IMR-90 (cell line): ENCODE data around the gene HRH1. TPM values are rescaled to one million over a fixed set of nuclear protein-coding genes. Genes with fewer than 3 reads are reported as not detected.
A peak's percentile ranks its signal among the peaks of the same experiment; 100 is the strongest.

Source experiments
- ATAC-seq: fragments of 200-7000 bp; cut with Tn5 transposase; 2 replicates; pipeline ENCODE4 v1.9.1; 2020; ENCODE audit warnings: low read depth, mild to moderate bottlenecking, moderate library complexity
- BruUV-seq: library from RNA; stranded (reverse); fragments of 400-500 nt; replicated peaks from 2 replicates; lab custom pipeline; 2021; lab: Mats Ljungman, UMichigan
- CTCF ChIA-PET: fragments of 300-600 bp; formaldehyde crosslinking; extraction: SDS; loops from one replicate; lab custom pipeline; 2021; ENCODE audit warnings: antibody characterized with exemption; lab: Yijun Ruan, JAX
- POLR2A ChIA-PET: fragments of 300-600 bp; sonication (Branson Sonifier 250); formaldehyde crosslinking; loops from one replicate; lab custom pipeline; 2022; ENCODE audit warnings: antibody characterized with exemption; ENCODE audit not compliant: unreplicated experiment; lab: Charles Lee
- DNase-seq: peaks from one replicate; pipeline ENCODE4 v3.0.0; 2013
- H2AFZ ChIP-seq: replicated peaks from 2 replicates; pipeline ENCODE3; 2013; ENCODE audit warnings: low read length, mild to moderate bottlenecking; ENCODE audit not compliant: poor library complexity
- H2AK5ac ChIP-seq: 2 replicates; pipeline ENCODE4 v1.6.1; 2013; ENCODE audit warnings: low read depth, low read length, inconsistent platforms
- H2AK9ac ChIP-seq: replicated peaks from 2 replicates; pipeline ENCODE3; 2013; ENCODE audit warnings: mild to moderate bottlenecking, low read depth, low read length, moderate library complexity; ENCODE audit not compliant: poor library complexity
- H2BK120ac ChIP-seq: 2 replicates; pipeline ENCODE4 v1.6.1; 2013; ENCODE audit warnings: low read depth, low read length, inconsistent platforms
- H2BK15ac ChIP-seq: 3 replicates; pipeline ENCODE4 v1.6.1; 2013; ENCODE audit warnings: low read depth, low read length, inconsistent platforms
- H2BK20ac ChIP-seq: 2 replicates; pipeline ENCODE4 v1.6.1; 2013; ENCODE audit warnings: low read depth, mild to moderate bottlenecking, inconsistent platforms, low read length, moderate library complexity
- H2BK5ac ChIP-seq: 2 replicates; pipeline ENCODE4 v1.6.1; 2013; ENCODE audit warnings: mild to moderate bottlenecking, low read depth, low read length, inconsistent platforms; ENCODE audit not compliant: poor library complexity, severe bottlenecking
- H3K14ac ChIP-seq: replicated peaks from 2 replicates; pipeline ENCODE4 v1.6.1; 2013; ENCODE audit warnings: low read depth, low read length, inconsistent platforms
- H3K18ac ChIP-seq: 2 replicates; pipeline ENCODE4 v1.6.1; 2013; ENCODE audit warnings: low read depth, low read length, control low read depth
- H3K23ac ChIP-seq: 2 replicates; pipeline ENCODE4 v1.6.1; 2013; ENCODE audit warnings: low read depth, low read length, inconsistent platforms
- H3K27ac ChIP-seq: 2 replicates; pipeline ENCODE4 v1.5.1; 2013; ENCODE audit warnings: mild to moderate bottlenecking, control low read depth, low read length; ENCODE audit not compliant: insufficient read depth
- H3K27me3 ChIP-seq: 2 replicates; pipeline ENCODE4 v1.6.1; 2013; ENCODE audit warnings: low read length; ENCODE audit not compliant: control insufficient read depth, insufficient read depth
- H3K36me3 ChIP-seq: 2 replicates; pipeline ENCODE4 v1.6.1; 2013; ENCODE audit warnings: low read length, mixed read lengths; ENCODE audit not compliant: control insufficient read depth, insufficient read depth
- H3K4ac ChIP-seq: 2 replicates; pipeline ENCODE4 v1.6.1; 2013; ENCODE audit warnings: low read depth, low read length, inconsistent platforms
- H3K4me1 ChIP-seq: 2 replicates; pipeline ENCODE4 v1.6.1; 2013; ENCODE audit warnings: low read length, mixed read lengths; ENCODE audit not compliant: control insufficient read depth, insufficient read depth
- H3K4me2 ChIP-seq: 2 replicates; pipeline ENCODE4 v1.6.1; 2013; ENCODE audit warnings: low read depth, mild to moderate bottlenecking, control low read depth, low read length, moderate library complexity
- H3K4me3 ChIP-seq: 2 replicates; pipeline ENCODE4 v1.5.1; 2013; ENCODE audit warnings: low read depth, mild to moderate bottlenecking, control low read depth, low read length, moderate library complexity; ENCODE audit not compliant: insufficient read depth
- H3K56ac ChIP-seq: 2 replicates; pipeline ENCODE4 v1.6.1; 2013; ENCODE audit warnings: low read length, inconsistent platforms; ENCODE audit not compliant: insufficient read depth; ENCODE audit errors: extremely low read depth
- H3K79me1 ChIP-seq, 2 experiments: 2 replicates each; pipeline ENCODE4 v1.6.1; 2013; ENCODE audit warnings: low read length in 2 of 2, inconsistent platforms in 1 of 2, low read depth in 1 of 2
- H3K9ac ChIP-seq: 2 replicates; pipeline ENCODE4 v1.6.1; 2013; ENCODE audit warnings: low read depth, low read length, control low read depth
- H3K9me1 ChIP-seq: 2 replicates; pipeline ENCODE4 v1.6.1; 2013; ENCODE audit warnings: low read length, inconsistent platforms; ENCODE audit not compliant: insufficient read depth
- H3K9me3 ChIP-seq: 2 replicates; pipeline ENCODE4 v1.6.1; 2013; ENCODE audit warnings: low read length; ENCODE audit not compliant: control insufficient read depth, insufficient read depth
- H4K20me1 ChIP-seq: 2 replicates; pipeline ENCODE4 v1.6.1; 2013; ENCODE audit warnings: low read length, inconsistent platforms; ENCODE audit not compliant: insufficient read depth
- H4K5ac ChIP-seq: 2 replicates; pipeline ENCODE4 v1.6.1; 2013; ENCODE audit warnings: mild to moderate bottlenecking, low read depth, low read length, control low read depth
- H4K8ac ChIP-seq, 2 experiments: 2 replicates each; pipeline ENCODE4 v1.6.1; 2013; ENCODE audit warnings: low read depth in 2 of 2, low read length in 2 of 2, control low read depth in 1 of 2, inconsistent platforms in 1 of 2
- H4K91ac ChIP-seq: 2 replicates; pipeline ENCODE4 v1.6.1; 2013; ENCODE audit warnings: low read depth, low read length, inconsistent platforms; ENCODE audit not compliant: insufficient read depth
- BHLHE40 ChIP-seq: fragments of 150-350 bp; IDR thresholded peaks from 2 replicates; pipeline ENCODE4 v1.6.1; 2016; ENCODE audit warnings: mild to moderate bottlenecking, low read depth, low read length
- CEBPB ChIP-seq: IDR thresholded peaks from 2 replicates; pipeline ENCODE4 v1.6.1; 2012; ENCODE audit warnings: low read depth, low read length, improper control_type of control experiment
- MAFK ChIP-seq: IDR thresholded peaks from 2 replicates; pipeline ENCODE4 v1.6.1; 2012; ENCODE audit warnings: low read depth, low read length, improper control_type of control experiment
- MAZ ChIP-seq: IDR thresholded peaks from 2 replicates; pipeline ENCODE4 v1.6.1; 2012; ENCODE audit warnings: low read depth, mild to moderate bottlenecking, low read length, improper control_type of control experiment, moderate library complexity, borderline replicate concordance
- MXI1 ChIP-seq: IDR thresholded peaks from 2 replicates; pipeline ENCODE4 v1.6.1; 2012; ENCODE audit warnings: low read depth, mild to moderate bottlenecking, low read length, moderate library complexity, borderline replicate concordance
- NFE2L2 ChIP-seq: fragments of 150-350 bp; IDR thresholded peaks from 2 replicates; pipeline ENCODE4 v1.6.1; 2016; ENCODE audit warnings: low read depth, mild to moderate bottlenecking, low read length
- POLR2A ChIP-seq: IDR thresholded peaks from 2 replicates; pipeline ENCODE4 v1.6.1; 2012; ENCODE audit warnings: mild to moderate bottlenecking, low read depth, low read length
- RAD21 ChIP-seq: IDR thresholded peaks from 2 replicates; pipeline ENCODE4 v1.6.1; 2012; ENCODE audit warnings: low read length, improper control_type of control experiment
- RCOR1 ChIP-seq: IDR thresholded peaks from 2 replicates; pipeline ENCODE4 v1.6.1; 2012; ENCODE audit warnings: mild to moderate bottlenecking, low read length, improper control_type of control experiment; ENCODE audit not compliant: insufficient replicate concordance
- RFX5 ChIP-seq: IDR thresholded peaks from 2 replicates; pipeline ENCODE4 v1.8.0; 2012; ENCODE audit warnings: low read depth, mild to moderate bottlenecking, low read length, moderate library complexity
- SMC3 ChIP-seq: fragments of 150-350 bp; IDR thresholded peaks from 2 replicates; pipeline ENCODE4 v1.6.1; 2016; ENCODE audit warnings: low read depth, mild to moderate bottlenecking, antibody characterized with exemption, low read length, moderate library complexity
- WGBS, 2 experiments: methylation state at CpG; one replicate each; pipeline versions ENCODE4 v1.1.5 to v1.1.7; 2013; ENCODE audit warnings: missing lambda C conversion rate in 2 of 2; ENCODE audit not compliant: insufficient read length in 1 of 2; ENCODE audit errors: extremely low coverage in 2 of 2; 5-methylcytosine and 5-hydroxymethylcytosine counted together
- dilution Hi-C: fragments of 300-500 bp; cut with HindIII; formaldehyde crosslinking; loops from one replicate; pipeline ENCODE4 v1.14.3; 2018; ENCODE audit warnings: low sequenced_read_pairs; ENCODE audit not compliant: unreplicated experiment
- in situ Hi-C: fragments of 300-500 bp; cut with MboI; formaldehyde crosslinking; loops from 3 replicates; pipeline ENCODE4 v1.14.3; 2019; ENCODE audit warnings: low sequenced_read_pairs, inconsistent platforms, mixed read lengths
- intact Hi-C: fragments of 100-400 bp; cut with micrococcal nuclease; formaldehyde crosslinking; loops from 2 replicates; pipeline ENCODE4 v1.10.0; 2022
- polyA plus RNA-seq, 3 experiments: library from polyadenylated mRNA; depleted of rRNA; stranded (reverse); fragments of >200 nt; gene quantifications; 2 replicates each; pipeline ENCODE4 v1.2.3, GENCODE V29; 2012; ENCODE audit warnings: low replicate concordance in 1 of 3
- total RNA-seq: library from RNA; depleted of rRNA; stranded (reverse); fragments of >200 nt; gene quantifications from 2 replicates; pipeline ENCODE4 v1.2.3, GENCODE V29; 2012
- TF ChIP-seq, protein P1 (sequence below): fragments of 150-350 bp; IDR thresholded peaks from 2 replicates; pipeline ENCODE4 v1.6.1; 2017; ENCODE audit warnings: mild to moderate bottlenecking, antibody characterized with exemption, low read length, low read depth

The HRH1 gene
- total and polyA plus RNA-seq, 2 of the 4 experiments (the other 2 are of a cell fraction), result 7.6 to 16.1 TPM

DNA sequence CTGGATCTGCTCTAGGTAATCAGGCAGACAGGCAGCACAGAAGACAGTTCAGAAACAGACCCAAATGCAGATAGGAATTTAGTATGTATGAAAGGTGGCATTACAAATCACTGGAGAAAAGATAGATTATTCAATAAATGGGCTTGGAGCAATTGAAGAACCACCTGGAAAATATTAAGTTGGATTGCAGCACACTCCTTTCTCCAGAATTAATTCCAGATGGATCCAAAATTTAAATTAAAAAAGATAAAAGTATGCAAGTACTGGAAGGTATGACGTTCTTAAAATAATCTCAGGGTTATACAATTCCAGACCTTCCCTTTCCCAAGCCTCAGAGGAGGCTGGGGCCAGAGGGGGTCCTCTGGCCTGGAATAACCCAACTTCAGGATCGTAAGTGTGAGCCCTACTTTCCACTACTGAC is 32.5 kb downstream of the HRH1 start:
- H3K4me3 ChIP-seq, result no peak overlapping the region
- H4K91ac ChIP-seq, result no peak overlapping the region; the same call in 1 of the 2 replicates
- no peak overlapping the region for H3K9ac ChIP-seq
- POLR2A ChIA-PET, result no interaction called here
- ATAC-seq, result no peak
- H3K27ac ChIP-seq, result peak overlapping the region; percentile 59; the same call in 1 of the 2 replicates
- H4K8ac ChIP-seq, result peak overlapping the region in 1 of 2 experiments; percentile 26; a peak in 1 of 4 replicates
- dilution Hi-C loops (no loop called here), intact Hi-C loops (loop anchor here (1.0 kb wide), 1 partner anchor 10 kb away; no protein-coding TSS in a partner anchor), in situ Hi-C loops (no loop called here)
- no TSS peak for BruUV-seq
- H3K36me3 ChIP-seq, result peaks cover 2% of the 10 kb centered on the region; the same call in 1 of the 2 replicates
- no peak overlapping the region for H2AK9ac ChIP-seq
- DNase-seq, result peak; percentile 55
- H3K14ac ChIP-seq, result 0 out of 2 replicates have a peak overlapping the region, but pooled peaks have one; percentile 54
- H3K9me3 ChIP-seq, result no peaks in the 10 kb centered on the region
- H4K5ac ChIP-seq, result peak overlapping the region; percentile 81
- H2BK20ac ChIP-seq, result peak overlapping the region; percentile 66
- peaks cover 23% of the 10 kb centered on the region for H3K4me1 ChIP-seq
- H3K4ac ChIP-seq, result peak overlapping the region; percentile 64
- no CpG with 5 or more reads among the region's 2 CpGs for WGBS, 2 experiments
- H2BK120ac ChIP-seq, result peak overlapping the region; percentile 73
- peaks cover 12% of the 10 kb centered on the region; the same call in 1 of the 2 replicates for H3K9me1 ChIP-seq
- H3K79me1 ChIP-seq, result peaks cover 50 to 72% of the 10 kb centered on the region in 2 experiments
- TF ChIP-seq NFE2L2, result no peak
- no peak for TF ChIP-seq BHLHE40
- TF ChIP-seq POLR2A, result no peak
- no peak for TF ChIP-seq MAFK
- no peak for TF ChIP-seq MAZ
- no peak for TF ChIP-seq CEBPB
- no peak for TF ChIP-seq RCOR1
- TF ChIP-seq, protein P1, sequence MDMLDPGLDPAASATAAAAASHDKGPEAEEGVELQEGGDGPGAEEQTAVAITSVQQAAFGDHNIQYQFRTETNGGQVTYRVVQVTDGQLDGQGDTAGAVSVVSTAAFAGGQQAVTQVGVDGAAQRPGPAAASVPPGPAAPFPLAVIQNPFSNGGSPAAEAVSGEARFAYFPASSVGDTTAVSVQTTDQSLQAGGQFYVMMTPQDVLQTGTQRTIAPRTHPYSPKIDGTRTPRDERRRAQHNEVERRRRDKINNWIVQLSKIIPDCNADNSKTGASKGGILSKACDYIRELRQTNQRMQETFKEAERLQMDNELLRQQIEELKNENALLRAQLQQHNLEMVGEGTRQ, result no peak
- no peak for TF ChIP-seq SMC3
- no peak for TF ChIP-seq RAD21
- no peak for TF ChIP-seq RFX5
- TF ChIP-seq MXI1, result no peak
- peak overlapping the region; percentile 67 for H3K18ac ChIP-seq
- H3K23ac ChIP-seq, result no peak overlapping the region
- no peak overlapping the region; the same call in 1 of the 2 replicates for H3K4me2 ChIP-seq
- H2AK5ac ChIP-seq, result no peak overlapping the region
- peaks cover 9% of the 10 kb centered on the region; the same call in 1 of the 2 replicates for H4K20me1 ChIP-seq
- CTCF ChIA-PET, result interaction anchor here (1.2 kb wide), 1 partner anchor 8 kb away, joined by 3 read pairs; no protein-coding TSS in a partner anchor
- H3K56ac ChIP-seq, result no peak overlapping the region
- H3K27me3 ChIP-seq, result no peaks in the 10 kb centered on the region
- H2AFZ ChIP-seq, result no peak overlapping the region
- peak overlapping the region; percentile 64; the same call in 1 of the 3 replicates for H2BK15ac ChIP-seq
- H2BK5ac ChIP-seq, result no peak overlapping the region
